Neural progenitor cell (in vitro differentiated cells): ENCODE results near the gene CCDC124. TPM values are rescaled to one million over a fixed set of nuclear protein-coding genes. Genes with fewer than 3 reads are reported as not detected.

ENCODE experiments used
- DNase-seq: peaks from one replicate; pipeline ENCODE4 v3.0.0-alpha.2; 2016; ENCODE audit warnings: low spot score
- H2AFZ ChIP-seq: fragments of 200-600 bp; sonication (generic); replicated peaks from 2 replicates; pipeline ENCODE4 v1.6.1; 2016; ENCODE audit warnings: antibody characterized with exemption
- H3F3A ChIP-seq: fragments of 200-600 bp; sonication (generic); 2 replicates; pipeline ENCODE4 v1.6.1; 2016; ENCODE audit warnings: antibody characterized with exemption, low read depth
- H3K27ac ChIP-seq: fragments of 200-600 bp; sonication (generic); 2 replicates; pipeline ENCODE4 v1.5.1; 2016; ENCODE audit warnings: mild to moderate bottlenecking
- H3K27me3 ChIP-seq: fragments of 200-600 bp; sonication (generic); 2 replicates; pipeline ENCODE4 v1.6.1; 2016; ENCODE audit warnings: mild to moderate bottlenecking, moderate library complexity
- H3K36me3 ChIP-seq: fragments of 200-600 bp; sonication (generic); 2 replicates; pipeline ENCODE4 v1.5.1; 2016
- H3K4me1 ChIP-seq: fragments of 200-600 bp; sonication (generic); 2 replicates; pipeline ENCODE4 v1.6.1; 2016; ENCODE audit warnings: mixed run types
- H3K4me2 ChIP-seq: fragments of 200-600 bp; sonication (generic); 2 replicates; pipeline ENCODE4 v1.6.1; 2016
- H3K4me3 ChIP-seq: fragments of 200-600 bp; sonication (generic); 2 replicates; pipeline ENCODE4 v1.5.1; 2016
- H3K79me2 ChIP-seq: fragments of 200-600 bp; sonication (generic); 2 replicates; pipeline ENCODE4 v1.6.1; 2016; ENCODE audit warnings: low read depth
- H3K9ac ChIP-seq: fragments of 200-600 bp; sonication (generic); 2 replicates; pipeline ENCODE4 v1.6.1; 2016
- H3K9me3 ChIP-seq: fragments of 200-600 bp; sonication (generic); 2 replicates; pipeline ENCODE4 v1.5.1; 2016; ENCODE audit warnings: low read depth
- H4K20me1 ChIP-seq: fragments of 200-600 bp; sonication (generic); 2 replicates; pipeline ENCODE4 v1.6.1; 2016; ENCODE audit warnings: low read depth
- H3K27ac Mint-ChIP-seq: 3 replicates; pipeline ENCODE4 v1.8.0; 2021; ENCODE audit warnings: mixed read lengths
- H3K27me3 Mint-ChIP-seq: 2 replicates; pipeline ENCODE4 v1.8.0; 2022; ENCODE audit warnings: low read depth, mild to moderate bottlenecking, inconsistent platforms, moderate library complexity, mixed read lengths; ENCODE audit not compliant: insufficient read depth
- H3K36me3 Mint-ChIP-seq: 3 replicates; pipeline ENCODE4 v1.8.0; 2021; ENCODE audit warnings: mixed read lengths
- H3K4me1 Mint-ChIP-seq: 3 replicates; pipeline ENCODE4 v1.8.0; 2021; ENCODE audit warnings: mixed read lengths
- H3K4me3 Mint-ChIP-seq: 3 replicates; pipeline ENCODE4 v1.8.0; 2021; ENCODE audit warnings: mild to moderate bottlenecking, moderate library complexity, mixed read lengths
- H3K9me3 Mint-ChIP-seq: 3 replicates; pipeline ENCODE4 v1.8.0; 2020; ENCODE audit warnings: mixed read lengths
- CTCF ChIP-seq: fragments of 200-600 bp; sonication (generic); IDR thresholded peaks from 2 replicates; pipeline ENCODE4 v1.5.1; 2017; ENCODE audit warnings: antibody characterized with exemption, mild to moderate bottlenecking
- EZH2 ChIP-seq: fragments of 200-600 bp; sonication (generic); IDR thresholded peaks from 2 replicates; pipeline ENCODE4 v1.6.1; 2017; ENCODE audit warnings: antibody characterized with exemption, mild to moderate bottlenecking, moderate library complexity
- EZH2phosphoT487 ChIP-seq: fragments of 200-600 bp; sonication (generic); IDR thresholded peaks from 2 replicates; pipeline ENCODE4 v1.6.1; 2017; ENCODE audit warnings: antibody characterized with exemption
- total RNA-seq: library from RNA; depleted of rRNA; stranded (reverse); fragments of >200 nt; gene quantifications from 2 replicates; pipeline ENCODE4 v1.2.3, GENCODE V29; 2015; ENCODE audit warnings: low replicate concordance

CCDC124 gene
- total RNA-seq, 1 donor from 2014 or later, result 23.3 TPM

- TF ChIP-seq CTCF (peak; percentile 7), EZH2phosphoT487 (no peak), EZH2 (no peak)
- peak overlapping the region; percentile 80 for H2AFZ ChIP-seq
- Mint-ChIP-seq H3K27me3 (peaks cover 26% of the 10 kb centered on the region), H3K4me1 (peaks cover 42% of the 10 kb centered on the region), H3K36me3 (peaks cover 2% of the 10 kb centered on the region), H3K4me3 (peak overlapping the region; percentile 82), H3K27ac (peak overlapping the region; percentile 58), H3K9me3 (no peaks in the 10 kb centered on the region)
- peaks cover 41% of the 10 kb centered on the region for H3K4me1 ChIP-seq
- DNase-seq, result no peak
- peaks cover 53% of the 10 kb centered on the region for H3F3A ChIP-seq
- H3K27ac ChIP-seq, result no peak overlapping the region
- H3K27me3 ChIP-seq, result peaks cover 38% of the 10 kb centered on the region
- no peak overlapping the region for H3K9ac ChIP-seq
- peak overlapping the region; percentile 51 for H3K4me3 ChIP-seq
- H4K20me1 ChIP-seq, result peaks cover 31% of the 10 kb centered on the region
- peak overlapping the region; percentile 82 for H3K4me2 ChIP-seq
- no peaks in the 10 kb centered on the region for H3K79me2 ChIP-seq
- H3K36me3 ChIP-seq, result no peaks in the 10 kb centered on the region
- no peaks in the 10 kb centered on the region for H3K9me3 ChIP-seq
Measured at GRCh38 chr19:17946965-17947784, 14.4 kb downstream of the CCDC124 start.

GRCh38 chr19:17947815-17948513 is 15.1 kb downstream of the CCDC124 start:
- peak overlapping the region; percentile 88 for H3K4me2 ChIP-seq
- peaks cover 46% of the 10 kb centered on the region for H3K27me3 ChIP-seq
- H2AFZ ChIP-seq, result no peak overlapping the region
- peaks cover 42% of the 10 kb centered on the region for H3K4me1 Mint-ChIP-seq
- no peak overlapping the region for H3K27ac ChIP-seq
- H3K4me3 ChIP-seq, result peak overlapping the region; percentile 64
- H3K27ac Mint-ChIP-seq, result no peak overlapping the region
- H4K20me1 ChIP-seq, result peaks cover 38% of the 10 kb centered on the region
- H3K4me3 Mint-ChIP-seq, result peak overlapping the region; percentile 87
- no peaks in the 10 kb centered on the region for H3K9me3 ChIP-seq
- H3K79me2 ChIP-seq, result no peaks in the 10 kb centered on the region
- H3K36me3 Mint-ChIP-seq, result peaks cover 2% of the 10 kb centered on the region
- DNase-seq, result peak; percentile 99
- H3K27me3 Mint-ChIP-seq, result peaks cover 28% of the 10 kb centered on the region
- TF ChIP-seq CTCF (no peak), EZH2 (no peak), EZH2phosphoT487 (no peak)
- H3K9me3 Mint-ChIP-seq, result no peaks in the 10 kb centered on the region
- H3F3A ChIP-seq, result peaks cover 61% of the 10 kb centered on the region
- H3K9ac ChIP-seq, result no peak overlapping the region
- H3K36me3 ChIP-seq, result no peaks in the 10 kb centered on the region
- peaks cover 49% of the 10 kb centered on the region for H3K4me1 ChIP-seq

GRCh38 chr19:17948514-17948900 is 15.7 kb downstream of the CCDC124 start:
- Histone ChIP-seq H3K4me3 (peak overlapping the region; percentile 64), H4K20me1 (peaks cover 43% of the 10 kb centered on the region), H3K9ac (no peak overlapping the region), H3K36me3 (no peaks in the 10 kb centered on the region), H3K4me1 (peaks cover 49% of the 10 kb centered on the region), H3F3A (peaks cover 64% of the 10 kb centered on the region), H3K79me2 (no peaks in the 10 kb centered on the region), H2AFZ (no peak overlapping the region), H3K27me3 (peaks cover 52% of the 10 kb centered on the region), H3K9me3 (no peaks in the 10 kb centered on the region), H3K27ac (no peak overlapping the region), H3K4me2 (peak overlapping the region; percentile 88)
- Mint-ChIP-seq H3K9me3 (no peaks in the 10 kb centered on the region), H3K36me3 (peaks cover 2% of the 10 kb centered on the region), H3K4me3 (peak overlapping the region; percentile 87), H3K4me1 (peaks cover 44% of the 10 kb centered on the region), H3K27me3 (peaks cover 32% of the 10 kb centered on the region), H3K27ac (no peak overlapping the region)
- DNase-seq, result no peak
- no peak for TF ChIP-seq CTCF
- no peak for TF ChIP-seq EZH2
- no peak for TF ChIP-seq EZH2phosphoT487
